ENCODE measurements around the gene PTPN12. TPM values are rescaled to one million over a fixed set of nuclear protein-coding genes. Genes with fewer than 3 reads are reported as not detected.

The PTPN12 gene
- total RNA-seq, 1 donor from 2014 or later = 56.3 TPM

- no peak for DNase-seq
Measured at GRCh38 chr7:77665161-77665560, 128.1 kb downstream of the PTPN12 start.

- DNase-seq = no peak
Measured at GRCh38 chr7:77667459-77668086, 130.5 kb downstream of the PTPN12 start.

GRCh38 chr7:77674878-77675277 lies 137.8 kb downstream of the PTPN12 start:
- DNase-seq = no peak

GRCh38 chr7:77679608-77680007 lies 142.5 kb downstream of the PTPN12 start:
- DNase-seq = no peak

- no peak for DNase-seq
Measured at GRCh38 chr7:77680266-77680665, 143.2 kb downstream of the PTPN12 start.

- peak; percentile 96 for DNase-seq
Measured at GRCh38 chr7:77684030-77684429, 146.9 kb downstream of the PTPN12 start.

GRCh38 chr7:77685233-77685632 lies 148.1 kb downstream of the PTPN12 start:
- DNase-seq = peak; percentile 25

GRCh38 chr7:77687100-77687746 lies 150.1 kb downstream of the PTPN12 start:
- DNase-seq = no peak

GRCh38 chr7:77687747-77688144 lies 150.7 kb downstream of the PTPN12 start:
- no peak for DNase-seq

Other genes with a start within 250 kb of the PTPN12 start
- 5.4 and 6.9 TPM in 2 replicates for gene GSAP, start 120.9 kb upstream of the PTPN12 start, total RNA-seq
- 22.0 and 24.7 TPM in 2 replicates for gene RSBN1L, start 159.2 kb downstream of the PTPN12 start, total RNA-seq